ENCODE results near the gene TMEM150A. TPM values are rescaled to one million over a fixed set of nuclear protein-coding genes. Genes with fewer than 3 reads are reported as not detected.
A peak's percentile ranks its signal among the peaks of the same experiment; 100 is the strongest.
"Not testable (repeated sequence)": the region's sequence is repeated elsewhere in the genome, so short reads cannot be mapped to it uniquely, and the experiment has no call there.

TMEM150A gene
- total RNA-seq, 1 donor from 2014 or later: 11.4 TPM

DNA sequence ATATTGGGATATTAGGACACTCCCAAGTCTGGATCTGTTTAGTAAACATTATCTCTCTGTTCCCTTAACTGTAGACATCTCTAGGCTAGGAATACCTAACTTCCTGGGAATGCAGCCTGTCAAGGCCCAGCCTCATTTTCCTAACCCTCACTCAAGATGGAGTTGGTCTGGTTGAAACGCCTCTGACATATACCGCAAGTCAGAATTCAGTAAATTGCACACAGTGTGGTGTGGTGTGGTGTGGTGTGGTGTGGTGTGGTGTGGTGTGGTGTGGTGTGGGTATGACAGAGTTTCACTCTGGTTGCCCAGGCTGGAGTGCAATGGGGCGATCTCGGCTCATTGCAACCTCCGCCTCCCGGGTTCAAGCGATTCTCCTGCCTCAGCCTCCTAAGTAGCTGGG lies 12.3 kb upstream of the TMEM150A start:
- DNase-seq (ENCODE audit: low spot score); intact Hi-C loops (cut with DNase I): not testable (repeated sequence)

DNA sequence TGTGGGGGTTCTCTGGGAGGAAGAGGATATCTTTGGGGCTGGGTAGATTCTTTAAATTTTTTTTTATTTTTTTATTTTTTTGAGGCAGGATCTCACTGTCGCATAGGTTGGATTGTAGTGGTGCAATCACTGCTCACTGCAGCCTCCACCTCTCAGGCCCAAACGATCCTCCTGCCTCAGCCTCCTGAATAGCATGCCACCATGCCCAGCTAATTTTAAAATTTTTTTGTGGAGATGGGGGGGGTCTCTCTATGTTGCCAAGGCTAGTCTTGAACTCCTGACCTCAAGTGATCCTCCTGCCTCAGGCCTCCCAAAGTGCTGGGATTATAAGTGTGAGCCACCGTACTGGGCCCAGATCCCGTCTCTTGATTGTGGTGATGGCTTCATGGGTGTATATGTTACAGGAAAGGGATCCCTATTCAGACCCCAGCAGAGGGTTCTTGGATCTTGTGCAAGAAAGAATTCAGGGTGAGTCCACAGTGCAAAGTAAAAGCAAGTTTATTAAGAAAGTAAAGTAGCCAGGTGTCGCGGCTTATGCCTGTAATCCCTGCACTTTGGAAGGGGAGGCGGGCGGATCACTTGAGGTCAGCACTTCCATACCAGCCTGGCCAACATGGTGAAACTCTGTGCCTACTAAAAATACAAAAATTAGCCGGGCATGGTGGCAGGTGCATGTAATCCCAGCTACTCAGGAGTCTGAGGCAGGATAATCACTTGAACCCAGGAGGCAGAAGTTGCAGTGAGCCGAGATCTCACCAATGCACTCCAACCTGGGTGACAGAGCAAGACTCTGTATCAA lies 11.4 kb upstream of the TMEM150A start:
- DNase-seq (ENCODE audit: low spot score): no peak
- intact Hi-C loops (cut with DNase I): no loop called here

DNA sequence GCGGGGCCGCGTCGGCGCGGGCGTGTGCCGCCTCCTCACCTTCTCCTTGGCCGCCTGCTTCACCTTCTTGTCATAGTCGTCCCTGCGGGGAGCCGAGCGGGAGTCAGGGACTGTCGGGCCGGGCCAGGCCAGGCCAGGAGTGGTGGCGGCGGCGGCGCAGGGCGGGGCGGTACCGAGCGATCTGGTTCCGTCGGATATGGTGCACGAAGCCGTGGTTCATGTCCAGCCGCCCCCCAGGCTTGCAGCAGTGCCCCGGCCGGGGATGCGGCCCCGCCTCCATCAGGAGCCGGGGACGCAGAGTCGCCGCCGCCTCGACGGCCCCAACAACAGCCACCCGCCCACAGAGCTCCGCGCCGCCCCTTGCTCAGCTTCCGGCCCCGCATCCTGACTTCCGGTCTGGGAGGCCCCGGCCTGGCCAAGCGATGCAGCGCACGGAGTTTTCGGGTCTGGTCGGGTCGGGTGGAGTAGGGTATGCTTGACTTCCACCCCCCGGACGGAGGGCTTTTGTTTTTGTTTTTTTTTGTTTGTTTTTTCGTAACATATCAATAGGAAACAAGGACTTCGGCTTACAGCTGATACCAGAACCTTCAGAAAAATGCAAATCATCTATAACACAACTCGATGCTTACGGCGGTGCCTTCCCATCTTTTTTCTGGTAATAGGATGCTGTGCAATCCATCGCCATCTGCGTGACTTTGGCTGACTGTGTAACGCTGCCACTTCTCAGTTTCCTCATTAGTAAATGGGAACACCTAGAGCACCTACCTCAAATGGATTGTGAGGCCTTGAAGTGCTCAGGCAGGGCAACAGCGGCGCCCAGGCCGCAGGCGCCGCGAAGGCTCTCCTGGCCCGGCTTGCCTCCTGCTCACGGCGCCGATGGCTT lies 9.4 kb upstream of the TMEM150A start, which contains the start of gene C2orf68:
Gene C2orf68 (minus strand): TSS at position 362 of the 883 bp plus-strand sequence. CDS start 82 bp downstream, at position 280.
- intact Hi-C loops (cut with DNase I): no loop called here
- peak; percentile 96 for DNase-seq (ENCODE audit: low spot score)

DNA sequence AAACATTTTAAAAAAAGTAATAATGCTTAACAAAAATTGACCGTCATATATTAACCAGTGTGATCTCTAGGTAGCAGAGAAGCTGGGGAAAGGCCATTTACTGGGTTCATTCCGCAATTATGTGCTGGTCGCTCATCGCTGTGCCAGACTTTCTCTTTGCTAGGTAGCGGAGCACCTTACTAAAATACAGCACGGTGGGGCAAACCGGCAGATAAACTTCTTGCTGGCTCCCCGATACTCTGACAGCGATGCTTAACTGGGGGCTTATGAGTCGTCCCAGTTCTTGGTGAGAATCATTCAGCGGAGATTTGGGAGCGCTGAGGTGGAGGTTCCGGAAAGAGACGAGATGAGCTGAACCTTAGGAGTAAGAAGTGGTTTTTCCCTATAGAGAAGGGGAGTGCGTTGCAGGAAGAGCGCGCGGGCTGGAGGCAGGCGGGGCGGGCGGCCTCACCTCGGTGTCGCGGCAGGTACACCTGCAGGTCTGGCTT lies 8.8 kb upstream of the TMEM150A start:
- no peak for DNase-seq (ENCODE audit: low spot score)
- intact Hi-C loops (cut with DNase I): no loop called here

DNA sequence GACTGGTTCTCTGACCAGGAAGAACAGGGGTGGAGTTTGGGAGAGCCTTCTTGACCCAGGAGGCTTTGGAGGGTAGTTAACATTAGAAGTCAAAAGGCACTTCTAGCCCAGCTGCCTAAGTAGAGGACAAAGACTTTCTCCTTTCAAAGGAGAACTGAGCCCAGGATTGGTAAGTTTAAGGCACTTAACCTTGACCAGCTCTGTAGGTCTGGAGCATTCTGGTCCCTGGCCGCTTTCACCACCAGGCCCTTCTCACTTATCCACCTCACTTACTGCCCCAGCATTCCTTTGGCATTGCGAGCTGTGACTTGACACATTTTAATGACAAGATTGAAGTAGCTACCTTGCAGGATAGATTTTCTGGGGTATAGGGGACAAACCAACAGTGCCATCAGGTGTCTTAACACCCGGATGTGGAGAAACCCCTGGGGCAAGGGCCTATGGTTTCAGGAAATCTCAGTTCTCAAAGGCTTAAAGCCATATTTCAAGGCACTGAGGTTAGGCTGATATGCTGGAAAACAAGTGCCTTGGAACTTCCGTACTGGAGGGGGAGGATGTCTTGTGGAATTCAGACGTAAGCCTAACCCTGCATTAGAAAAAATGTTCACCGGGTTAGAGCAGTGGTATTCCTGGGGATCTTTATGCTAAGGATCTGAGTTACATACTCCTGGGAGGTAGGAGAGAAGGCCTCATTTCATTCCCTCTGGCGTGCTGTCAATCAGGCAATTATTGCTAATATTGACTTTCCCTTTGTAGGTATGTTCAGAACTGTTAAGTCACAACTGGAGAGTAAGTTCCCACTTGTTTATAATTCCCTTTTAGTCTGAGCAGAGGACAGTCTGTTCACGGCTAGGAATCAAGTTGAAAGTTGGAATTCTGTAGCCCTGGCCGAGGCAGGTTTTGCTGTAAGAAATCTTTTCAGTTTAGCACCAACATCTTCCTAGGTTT lies 5.0 kb upstream of the TMEM150A start:
- intact Hi-C loops (cut with DNase I): no loop called here
- no peak for DNase-seq (ENCODE audit: low spot score)

DNA sequence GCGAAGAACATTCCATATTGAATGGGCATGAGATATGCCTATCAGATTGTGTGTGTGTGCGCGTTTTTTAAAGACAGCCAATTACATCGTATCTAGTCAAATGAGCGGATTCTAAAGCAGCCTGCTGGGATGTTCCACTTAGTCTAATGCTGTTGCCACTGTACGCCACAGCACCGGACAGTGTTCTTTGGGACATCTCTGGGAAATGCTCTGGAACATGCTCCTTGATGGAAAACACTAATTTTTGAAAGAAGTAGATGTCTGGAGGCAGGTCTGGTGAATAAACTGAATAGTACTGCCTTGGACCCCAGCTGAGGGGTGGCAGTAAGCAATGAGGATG lies 3.6 kb upstream of the TMEM150A start:
- intact Hi-C loops (cut with DNase I): no loop called here
- DNase-seq (ENCODE audit: low spot score): no peak

DNA sequence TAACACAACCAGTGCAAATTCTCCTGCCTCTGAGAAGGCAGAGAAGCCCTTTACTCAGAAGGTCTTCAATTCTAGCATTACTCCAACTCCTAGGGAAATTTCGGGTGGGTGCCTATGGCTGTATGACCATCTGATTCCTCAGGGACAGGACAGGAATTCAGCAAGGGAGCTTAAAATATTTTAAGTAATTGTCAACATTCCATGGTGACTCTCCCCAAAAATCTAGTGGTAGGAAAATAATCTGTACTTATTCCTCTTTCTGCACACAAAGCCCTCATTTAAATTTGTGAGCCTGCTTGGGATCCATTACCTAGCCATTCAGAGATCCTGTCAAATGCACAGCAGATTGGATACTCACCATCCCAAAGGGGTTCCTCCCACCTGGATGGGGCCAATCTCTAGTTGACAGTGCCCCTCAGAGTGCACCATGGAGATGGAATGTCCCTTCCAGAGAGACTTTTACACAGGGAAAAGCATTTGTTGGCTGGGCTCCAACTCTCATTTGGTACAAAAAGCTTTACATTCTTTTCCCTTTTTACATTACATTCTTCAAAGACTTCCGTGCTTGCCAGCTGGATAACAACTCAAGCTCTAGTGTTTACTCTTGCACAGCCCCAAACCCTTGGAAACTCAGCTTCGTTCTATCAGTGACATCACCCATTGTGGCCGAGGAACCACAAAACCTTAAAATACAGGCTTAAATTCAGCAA lies 3.1 kb upstream of the TMEM150A start:
- intact Hi-C loops (cut with DNase I): no loop called here
- no peak for DNase-seq (ENCODE audit: low spot score)

DNA sequence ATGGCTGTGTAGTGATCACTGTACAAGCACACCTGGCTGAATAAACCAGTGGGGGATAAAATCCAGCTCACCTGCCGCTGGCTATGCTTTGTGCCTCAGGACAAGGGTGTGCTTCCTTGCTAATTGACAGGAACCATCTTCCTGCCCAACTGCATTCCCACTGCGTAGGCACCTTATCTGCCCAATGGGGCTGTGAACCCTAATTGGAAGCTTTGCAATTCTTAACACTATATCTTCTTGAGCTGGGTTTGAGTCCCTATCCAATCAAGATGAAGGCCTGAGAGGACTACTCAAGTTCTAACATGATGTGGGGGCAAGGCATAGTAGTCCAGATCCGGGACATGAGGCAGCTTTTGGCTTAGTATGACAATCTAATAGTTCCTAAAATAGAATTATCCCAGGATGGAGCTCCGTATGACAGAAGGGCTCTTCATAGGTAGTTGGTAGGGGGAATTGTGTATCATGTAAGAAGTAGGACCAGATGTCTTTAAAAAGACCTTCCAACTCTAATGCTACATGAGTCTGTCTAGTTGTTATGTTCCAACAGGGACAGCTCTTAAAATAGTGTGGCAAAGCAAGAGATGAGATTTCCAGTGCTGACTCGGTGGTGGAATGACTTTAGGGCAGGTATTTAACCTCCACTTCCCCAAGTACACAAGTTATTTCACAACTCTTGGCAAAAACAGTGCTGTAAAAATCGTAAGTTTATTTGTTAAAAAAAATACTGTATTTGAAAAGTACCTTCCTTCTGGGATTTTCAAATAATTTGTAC lies 2.3 kb upstream of the TMEM150A start:
- DNase-seq (ENCODE audit: low spot score): no peak
- intact Hi-C loops (cut with DNase I): loop anchor here (5.0 kb wide), 1 partner anchor 42 kb away; the partner anchor contains the start of gene GGCX

DNA sequence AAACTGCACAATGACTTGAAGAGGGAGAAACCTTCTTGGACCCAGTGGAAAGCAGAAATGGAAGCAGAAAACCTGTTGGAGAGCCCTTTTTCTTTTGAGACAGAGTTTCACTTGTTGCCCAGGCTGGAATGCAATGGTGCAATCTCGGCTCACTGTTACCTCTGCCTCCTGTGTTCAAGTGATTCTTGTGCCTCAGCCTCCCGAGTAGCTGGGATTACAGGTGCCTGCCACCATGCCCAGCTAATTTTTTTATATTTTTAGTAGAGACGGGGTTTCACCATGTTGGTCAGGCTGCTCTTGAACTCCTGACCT lies 1.6 kb upstream of the TMEM150A start:
- intact Hi-C loops (cut with DNase I): loop anchor here (5.0 kb wide), 1 partner anchor 42 kb away; the partner anchor contains the start of gene GGCX
- not testable (repeated sequence) for DNase-seq (ENCODE audit: low spot score)

DNA sequence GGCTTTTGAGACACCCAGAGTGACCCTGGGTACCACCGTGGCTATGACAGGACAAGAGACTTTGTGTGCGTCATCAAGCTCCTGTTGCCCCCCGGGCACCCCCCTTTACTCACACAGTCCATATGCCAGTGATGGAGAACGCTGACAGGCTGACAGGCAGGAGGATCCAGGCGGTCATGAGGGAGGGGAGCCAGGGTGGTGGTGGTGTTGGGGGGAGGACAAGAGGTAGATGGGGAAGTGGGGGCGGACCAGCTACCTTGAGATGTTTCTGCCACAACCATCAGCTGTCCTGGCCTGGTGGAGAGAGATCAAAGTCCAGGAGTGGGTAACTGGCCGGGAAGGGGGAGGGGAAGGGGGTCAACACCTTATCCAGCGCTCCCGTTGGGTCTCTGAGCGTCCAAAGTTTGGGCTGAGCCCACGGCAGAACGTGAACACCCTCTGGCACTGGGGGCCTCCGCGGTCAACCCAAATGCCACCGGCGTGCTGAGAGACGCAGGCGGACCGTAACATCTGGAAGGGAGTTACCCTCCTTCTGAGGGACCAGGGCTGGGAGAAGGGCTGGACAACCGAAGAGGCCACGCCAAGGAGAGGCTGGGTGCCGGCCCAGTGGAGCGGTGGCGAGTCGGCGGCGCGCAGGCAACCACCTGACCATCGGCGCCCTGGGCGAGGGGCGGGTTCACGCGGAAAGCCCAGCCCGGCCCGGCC lies 575 bp downstream of the TMEM150A start:
- peak; percentile 87 for DNase-seq (ENCODE audit: low spot score)
- intact Hi-C loops (cut with DNase I): loop anchor here (5.0 kb wide), 1 partner anchor 40 kb away; the partner anchor contains the start of gene GGCX

DNA sequence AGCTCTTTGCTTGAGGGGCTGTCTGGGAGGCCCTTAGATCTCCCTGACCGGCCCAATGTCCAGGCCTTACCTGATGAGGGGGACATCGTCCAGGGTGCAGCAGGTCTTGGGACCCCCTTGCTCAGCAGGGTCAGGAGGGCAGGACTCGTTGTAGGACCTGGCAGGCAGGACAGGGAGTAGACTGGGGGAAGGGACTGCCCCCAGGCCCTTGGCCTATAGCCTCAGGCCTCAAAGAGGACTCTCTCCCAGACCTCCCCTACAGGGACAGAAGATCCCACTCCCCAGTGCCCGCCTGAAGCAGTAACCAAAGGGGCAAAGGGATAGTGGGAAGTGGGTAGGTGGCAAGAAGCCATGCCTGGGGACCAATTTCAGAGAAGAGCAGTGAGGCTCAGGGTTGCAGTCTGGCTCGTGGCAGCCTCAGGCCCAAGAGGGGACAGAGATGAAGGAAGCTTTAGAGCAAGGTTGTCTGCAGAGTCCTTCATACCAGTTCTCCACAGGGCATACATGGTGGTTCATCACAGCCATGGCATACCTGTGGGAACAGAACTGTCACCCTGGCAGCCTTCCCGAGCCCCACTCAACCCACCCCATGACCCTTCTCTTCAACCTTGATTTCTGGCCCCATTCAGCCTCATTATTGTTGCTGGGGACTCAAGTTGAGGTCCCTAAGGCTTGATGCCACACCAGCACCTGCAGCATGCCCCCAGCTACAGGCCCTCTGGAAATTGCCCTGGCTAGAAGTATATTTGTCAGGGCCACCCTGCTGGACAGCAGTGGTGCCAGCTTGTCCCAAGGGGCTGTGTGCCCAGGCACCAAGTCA lies 1.3 kb downstream of the TMEM150A start:
- intact Hi-C loops (cut with DNase I): loop anchor here (5.0 kb wide), 1 partner anchor 39 kb away; the partner anchor contains the start of gene GGCX
- DNase-seq (ENCODE audit: low spot score): no peak

DNA sequence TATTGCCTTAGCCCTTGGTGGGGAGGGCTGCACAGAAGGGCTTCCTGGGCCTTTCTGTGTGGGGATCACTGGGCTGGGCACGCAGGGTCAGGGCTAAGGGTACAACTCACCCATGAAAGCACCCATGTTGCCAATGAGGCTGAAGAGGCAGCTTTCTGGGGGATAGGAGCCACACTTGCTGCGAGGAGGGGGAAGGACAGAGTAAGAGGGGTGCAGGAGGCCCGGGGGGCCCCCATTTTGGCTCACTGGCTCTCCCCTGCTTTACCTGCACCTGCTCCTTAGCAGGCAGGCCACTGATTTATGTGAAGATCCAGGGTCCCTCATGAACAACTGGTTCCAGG lies 2.3 kb downstream of the TMEM150A start:
- no peak for DNase-seq (ENCODE audit: low spot score)
- intact Hi-C loops (cut with DNase I): loop anchor here (5.0 kb wide), 1 partner anchor 38 kb away; the partner anchor contains the start of gene GGCX

DNA sequence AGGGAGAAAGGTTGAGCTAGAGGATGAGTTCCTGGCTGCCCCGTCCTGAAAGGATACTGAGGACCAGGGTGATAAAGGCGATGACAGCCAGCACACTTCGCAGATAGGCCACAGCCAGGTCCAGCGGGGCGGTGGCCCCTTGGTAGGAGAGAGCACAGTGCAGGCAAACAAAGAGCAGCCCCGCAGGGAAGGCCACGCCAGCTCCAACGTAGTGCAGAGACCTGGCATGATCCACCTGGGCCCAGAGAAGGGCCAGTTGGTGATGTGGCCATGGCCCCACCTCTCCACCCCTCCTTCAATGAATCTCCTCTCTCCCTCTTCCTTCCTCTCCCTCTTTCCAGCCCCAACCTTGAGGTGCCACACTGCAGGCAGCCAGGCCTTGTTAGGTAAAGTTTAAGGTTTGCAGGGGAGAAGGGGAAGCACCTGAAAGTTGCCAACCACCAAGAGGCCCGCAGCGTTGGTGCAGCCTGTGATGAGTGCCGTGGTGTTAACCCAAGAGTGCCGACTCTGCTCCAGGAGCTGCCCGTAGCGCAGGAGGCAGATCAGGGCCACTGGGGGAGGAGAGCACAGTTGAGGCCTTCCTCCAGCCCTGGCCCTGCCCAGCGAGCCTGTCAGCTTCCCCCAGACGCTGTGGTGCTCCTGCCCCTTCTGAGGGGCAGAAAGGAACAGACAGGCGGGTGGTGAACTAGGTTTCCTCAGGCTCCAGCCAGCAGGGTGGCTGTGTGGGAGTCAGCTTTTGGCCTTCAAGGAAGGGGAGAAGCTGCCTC lies 2.8 kb downstream of the TMEM150A start:
- DNase-seq (ENCODE audit: low spot score): no peak
- intact Hi-C loops (cut with DNase I): loop anchor here (5.0 kb wide), 1 partner anchor 37 kb away; the partner anchor contains the start of gene GGCX

DNA sequence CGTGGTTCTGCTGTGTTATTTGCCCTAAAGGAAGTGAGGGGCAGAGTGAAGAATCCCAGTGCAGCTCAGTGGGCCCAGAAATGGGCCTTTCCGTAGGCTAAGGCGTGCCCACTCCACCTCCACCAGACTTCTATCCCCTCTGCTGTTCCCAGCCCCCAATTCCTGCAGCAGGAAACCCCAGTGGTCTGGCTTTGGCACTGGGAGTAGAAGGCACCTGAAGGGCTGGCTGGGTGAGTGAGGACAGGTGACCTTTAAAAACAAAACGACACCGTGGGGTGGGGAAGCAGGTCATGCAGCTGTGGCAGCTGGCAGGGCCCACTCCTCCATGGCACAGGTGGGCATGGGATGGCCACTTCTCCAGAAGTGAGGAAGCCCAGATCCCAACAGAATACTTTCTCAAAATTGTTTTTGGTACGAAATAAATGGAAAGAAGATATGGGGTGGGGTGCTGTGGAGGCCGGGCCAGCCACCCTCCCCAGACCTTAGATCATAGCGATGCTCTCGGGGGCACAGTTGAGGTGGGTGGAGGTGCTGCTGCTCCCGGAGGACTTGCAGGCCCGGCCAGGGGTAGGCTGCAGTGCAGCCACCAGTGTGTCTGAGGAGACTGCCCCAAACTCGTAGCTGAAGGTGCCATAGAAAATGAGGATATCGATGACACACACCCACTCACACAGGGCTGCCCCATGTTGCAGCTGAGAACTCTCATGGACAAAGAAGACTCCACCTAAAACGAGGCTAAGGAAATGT lies 3.7 kb downstream of the TMEM150A start:
- intact Hi-C loops (cut with DNase I): no loop called here
- no peak for DNase-seq (ENCODE audit: low spot score)

DNA sequence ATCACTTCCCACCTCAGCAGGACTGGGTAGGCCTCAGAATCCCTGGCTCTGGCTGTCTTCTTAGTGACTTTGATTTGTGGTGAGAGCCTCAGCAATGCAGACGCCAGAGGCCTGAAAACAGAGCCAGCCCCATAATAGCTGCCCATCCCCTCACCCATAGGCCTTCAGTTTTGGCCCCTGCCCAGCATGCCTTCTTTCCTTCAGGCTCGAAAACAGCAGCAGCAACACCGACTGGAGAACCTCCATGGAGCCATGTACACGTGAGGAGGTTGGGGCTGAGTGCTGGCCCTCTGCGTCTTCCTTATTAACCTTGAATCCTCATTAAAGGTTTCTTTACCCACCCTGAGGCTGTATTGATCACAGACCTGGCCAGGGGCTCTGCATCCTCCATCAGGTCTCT lies 5.3 kb downstream of the TMEM150A start:
- no peak for DNase-seq (ENCODE audit: low spot score)
- intact Hi-C loops (cut with DNase I): no loop called here

All from cardiac septum (tissue), 1 donor.